ENCODE results near the gene SLC16A7. TPM values are rescaled to one million over a fixed set of nuclear protein-coding genes. Genes with fewer than 3 reads are reported as not detected.

Gene SLC16A7
- total and polyA plus RNA-seq, 10 donors = 3.2 to 98.8 (median 60.9) TPM

DNA sequence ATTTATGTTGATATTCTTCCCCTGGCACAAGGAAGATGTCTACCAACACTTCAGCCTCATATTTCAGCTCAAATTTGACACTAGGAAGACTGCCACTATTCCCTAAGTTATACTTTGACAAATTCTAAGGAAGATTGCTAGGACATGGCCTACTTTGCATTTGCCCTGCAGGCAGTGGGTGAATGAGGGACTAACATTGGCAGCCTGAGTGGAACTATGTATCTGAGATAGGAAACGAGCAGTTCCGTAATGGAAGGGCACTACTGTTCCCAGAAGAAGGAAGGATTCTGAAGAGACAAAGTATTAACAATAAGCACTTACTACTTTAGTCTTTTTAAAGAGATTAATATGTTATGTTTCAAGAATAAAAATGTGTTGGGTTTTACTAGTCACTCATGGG lies 115.1 kb downstream of the SLC16A7 start:
- H3K27me3 ChIP-seq (replicated peaks in 1 of 7) = no peaks in the 10 kb centered on the region
- intact Hi-C loops (cut with DNase I; ENCODE audit: low total_unique reads) = no loop called here
- 70 to 92% (median 82%) methylated on average over 2 of the region's 2 CpGs for WGBS, 5 donors
- peak overlapping the region in 6 of 8 donors; percentile 37 to 59 (median 51) for H3K27ac ChIP-seq
- H3K4me3 ChIP-seq = no peak overlapping the region
- no peak for DNase-seq
- no peaks in the 10 kb centered on the region for H3K9me3 ChIP-seq
- H3K4me1 ChIP-seq = no peaks in the 10 kb centered on the region
- H3K36me3 ChIP-seq = peaks cover 0 to 22% (median 1%) of the 10 kb centered on the region in 6 donors
- TF ChIP-seq POLR2A (IDR thresholded peaks at IDR 0.05) (no peak), CTCF (IDR thresholded peaks at IDR 0.05 in 8 of 11, conservative IDR thresholded peaks at IDR 0.05 in 3 of 11) (no peak), POLR2AphosphoS5 (IDR thresholded peaks at IDR 0.05) (no peak)

GRCh38 chr12:59715434-59715833 lies 119.6 kb downstream of the SLC16A7 start:
- Histone ChIP-seq H3K36me3 (peaks cover 0 to 11% (median 0%) of the 10 kb centered on the region in 6 donors), H3K27me3 (replicated peaks in 1 of 7) (no peaks in the 10 kb centered on the region), H3K9me3 (no peaks in the 10 kb centered on the region), H3K4me3 (no peak overlapping the region), H3K4me1 (no peaks in the 10 kb centered on the region), H3K27ac (no peak overlapping the region)
- intact Hi-C loops (cut with DNase I; ENCODE audit: low total_unique reads) = no loop called here
- 93 to 99% (median 96%) methylated on average over 2 of the region's 2 CpGs for WGBS, 5 donors
- TF ChIP-seq CTCF (IDR thresholded peaks at IDR 0.05 in 8 of 11, conservative IDR thresholded peaks at IDR 0.05 in 3 of 11) (no peak), POLR2AphosphoS5 (IDR thresholded peaks at IDR 0.05) (no peak), POLR2A (IDR thresholded peaks at IDR 0.05) (no peak)
- no peak for DNase-seq

DNA sequence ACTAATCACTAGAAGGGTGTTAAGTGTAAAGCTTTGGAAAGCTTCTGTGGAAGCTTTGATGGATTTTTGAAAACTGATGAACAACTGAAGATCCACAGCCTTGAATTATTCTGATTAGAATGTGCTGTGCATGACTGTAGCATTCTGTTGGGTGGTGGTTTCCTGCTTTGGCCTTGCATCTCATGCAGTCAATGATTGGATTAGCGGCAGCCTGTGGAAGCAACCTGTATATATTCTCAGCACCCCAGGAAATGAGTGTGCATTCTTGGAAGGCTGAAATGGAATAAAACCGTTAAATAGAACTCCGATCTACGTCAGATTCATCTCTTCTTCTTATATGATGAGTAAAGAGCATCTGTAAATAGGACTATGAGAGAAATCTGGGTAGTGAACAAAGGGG lies 120.2 kb downstream of the SLC16A7 start:
- H3K4me1 ChIP-seq = no peaks in the 10 kb centered on the region
- H3K36me3 ChIP-seq = peaks cover 0 to 7% (median 0%) of the 10 kb centered on the region in 6 donors
- intact Hi-C loops (cut with DNase I; ENCODE audit: low total_unique reads) = no loop called here
- peak overlapping the region in 1 of 8 donors; percentile 3 for H3K27ac ChIP-seq
- 58 to 80% (median 73%) methylated on average over 4 of the region's 4 CpGs for WGBS, 5 donors
- no peaks in the 10 kb centered on the region for H3K27me3 ChIP-seq (replicated peaks in 1 of 7)
- TF ChIP-seq POLR2AphosphoS5 (IDR thresholded peaks at IDR 0.05) (no peak), CTCF (IDR thresholded peaks at IDR 0.05 in 8 of 11, conservative IDR thresholded peaks at IDR 0.05 in 3 of 11) (no peak), POLR2A (IDR thresholded peaks at IDR 0.05) (no peak)
- no peaks in the 10 kb centered on the region for H3K9me3 ChIP-seq
- H3K4me3 ChIP-seq = no peak overlapping the region
- DNase-seq = no peak

GRCh38 chr12:59717436-59717835 lies 121.6 kb downstream of the SLC16A7 start:
- WGBS, 5 donors = 83 to 89% (median 86%) methylated on average over 2 of the region's 2 CpGs
- Histone ChIP-seq H3K27ac (no peak overlapping the region), H3K27me3 (replicated peaks in 1 of 7) (no peaks in the 10 kb centered on the region), H3K9me3 (no peaks in the 10 kb centered on the region), H3K36me3 (peaks cover 0 to 6% (median 0%) of the 10 kb centered on the region in 6 donors), H3K4me3 (no peak overlapping the region), H3K4me1 (no peaks in the 10 kb centered on the region)
- intact Hi-C loops (cut with DNase I; ENCODE audit: low total_unique reads) = no loop called here
- DNase-seq = no peak
- TF ChIP-seq CTCF (IDR thresholded peaks at IDR 0.05 in 8 of 11, conservative IDR thresholded peaks at IDR 0.05 in 3 of 11) (no peak), POLR2A (IDR thresholded peaks at IDR 0.05) (no peak), POLR2AphosphoS5 (IDR thresholded peaks at IDR 0.05) (no peak)
